KMS-11 (cell line): Measurements from ENCODE around the gene LSM12.

ENCODE experiments used
- H2AFZ ChIP-seq: fragments of 200-600 bp; sonication (generic); 2 replicates; pipeline ENCODE4 v1.6.1; 2016; ENCODE audit warnings: antibody characterized with exemption, mixed run types, low read depth
- H3K27ac ChIP-seq: fragments of 200-600 bp; sonication (generic); 2 replicates; pipeline ENCODE4 v1.6.1; 2016; ENCODE audit warnings: mild to moderate bottlenecking, mixed run types
- H3K27me3 ChIP-seq: fragments of 200-600 bp; sonication (generic); 2 replicates; pipeline ENCODE4 v1.6.1; 2017; ENCODE audit warnings: mild to moderate bottlenecking, low read depth, mixed run types, moderate library complexity; ENCODE audit not compliant: insufficient read depth
- H3K36me3 ChIP-seq: fragments of 200-600 bp; sonication (generic); 2 replicates; pipeline ENCODE4 v1.6.1; 2017; ENCODE audit warnings: mild to moderate bottlenecking, mixed run types; ENCODE audit not compliant: insufficient read depth
- H3K4me1 ChIP-seq: fragments of 200-600 bp; sonication (generic); 2 replicates; pipeline ENCODE4 v1.6.1; 2016; ENCODE audit warnings: mild to moderate bottlenecking, low read depth, mixed run types; ENCODE audit not compliant: poor library complexity, severe bottlenecking
- H3K4me2 ChIP-seq: fragments of 200-600 bp; sonication (generic); 2 replicates; pipeline ENCODE4 v1.7.0; 2016; ENCODE audit warnings: mild to moderate bottlenecking, mixed run types
- H3K4me3 ChIP-seq: fragments of 200-600 bp; sonication (generic); IDR thresholded peaks from 2 replicates; pipeline ENCODE4 v1.6.1; 2017; ENCODE audit warnings: low read depth, low read length, mixed read lengths; ENCODE audit not compliant: insufficient read depth
- H3K79me2 ChIP-seq: fragments of 200-600 bp; sonication (generic); 2 replicates; pipeline ENCODE4 v1.6.1; 2016; ENCODE audit warnings: low read depth, mixed run types; ENCODE audit not compliant: insufficient read depth
- H3K9ac ChIP-seq: fragments of 200-600 bp; sonication (generic); 2 replicates; pipeline ENCODE4 v1.6.1; 2016; ENCODE audit warnings: mild to moderate bottlenecking, mixed run types
- H4K20me1 ChIP-seq: fragments of 200-600 bp; sonication (generic); 2 replicates; pipeline ENCODE4 v1.6.1; 2016; ENCODE audit warnings: mild to moderate bottlenecking, mixed run types; ENCODE audit not compliant: insufficient read depth
- CTCF ChIP-seq: fragments of 200-600 bp; sonication (generic); conservative IDR thresholded peaks from 2 replicates; pipeline ENCODE4 v1.6.1; 2017; ENCODE audit warnings: low read depth, mild to moderate bottlenecking, antibody characterized with exemption, low read length, moderate library complexity, mixed read lengths

Gene LSM12

GRCh38 chr17:44063704-44064639 is 2.5 kb downstream of the LSM12 start:
- Histone ChIP-seq H3K4me1 (peaks cover 30% of the 10 kb centered on the region), H4K20me1 (peaks cover 6% of the 10 kb centered on the region; the same call in 1 of the 2 replicates), H3K4me3 (no peak overlapping the region), H3K79me2 (peaks cover 75% of the 10 kb centered on the region), H3K27ac (no peak overlapping the region), H2AFZ (no peak overlapping the region), H3K9ac (no peak overlapping the region), H3K4me2 (no peak overlapping the region), H3K27me3 (no peaks in the 10 kb centered on the region), H3K36me3 (peaks cover 21% of the 10 kb centered on the region; the same call in 1 of the 2 replicates)
- no peak for TF ChIP-seq CTCF

GRCh38 chr17:44062871-44063270 is 3.6 kb downstream of the LSM12 start:
- Histone ChIP-seq H3K4me1 (peaks cover 30% of the 10 kb centered on the region), H3K4me2 (no peak overlapping the region), H3K79me2 (peaks cover 84% of the 10 kb centered on the region), H3K27ac (no peak overlapping the region), H3K4me3 (no peak overlapping the region), H3K27me3 (no peaks in the 10 kb centered on the region), H3K36me3 (peaks cover 29% of the 10 kb centered on the region; the same call in 1 of the 2 replicates), H3K9ac (no peak overlapping the region), H4K20me1 (peaks cover 6% of the 10 kb centered on the region; the same call in 1 of the 2 replicates), H2AFZ (no peak overlapping the region)
- TF ChIP-seq CTCF = no peak

- H3K36me3 ChIP-seq = peaks cover 29% of the 10 kb centered on the region; the same call in 1 of the 2 replicates
- H3K4me2 ChIP-seq = no peak overlapping the region
- H3K27ac ChIP-seq = no peak overlapping the region
- peaks cover 94% of the 10 kb centered on the region for H3K79me2 ChIP-seq
- no peak overlapping the region for H2AFZ ChIP-seq
- H3K4me1 ChIP-seq = peaks cover 23% of the 10 kb centered on the region
- no peak overlapping the region for H3K9ac ChIP-seq
- H3K27me3 ChIP-seq = no peaks in the 10 kb centered on the region
- peaks cover 6% of the 10 kb centered on the region for H4K20me1 ChIP-seq
- H3K4me3 ChIP-seq = no peak overlapping the region
- no peak for TF ChIP-seq CTCF
Observed at GRCh38 chr17:44061446-44061845, 5.0 kb downstream of the LSM12 start.

GRCh38 chr17:44059101-44059892 is 7.2 kb downstream of the LSM12 start:
- H4K20me1 ChIP-seq = peaks cover 4% of the 10 kb centered on the region
- H3K4me2 ChIP-seq = no peak overlapping the region
- H3K79me2 ChIP-seq = peaks cover 92% of the 10 kb centered on the region
- no peak overlapping the region for H3K27ac ChIP-seq
- H3K36me3 ChIP-seq = peaks cover 29% of the 10 kb centered on the region; the same call in 1 of the 2 replicates
- H2AFZ ChIP-seq = no peak overlapping the region
- TF ChIP-seq CTCF = no peak
- peaks cover 11% of the 10 kb centered on the region for H3K4me1 ChIP-seq
- H3K4me3 ChIP-seq = no peak overlapping the region
- H3K9ac ChIP-seq = no peak overlapping the region
- H3K27me3 ChIP-seq = no peaks in the 10 kb centered on the region
